ENCODE measurements around the gene MPRIP.

The MPRIP gene

DNA sequence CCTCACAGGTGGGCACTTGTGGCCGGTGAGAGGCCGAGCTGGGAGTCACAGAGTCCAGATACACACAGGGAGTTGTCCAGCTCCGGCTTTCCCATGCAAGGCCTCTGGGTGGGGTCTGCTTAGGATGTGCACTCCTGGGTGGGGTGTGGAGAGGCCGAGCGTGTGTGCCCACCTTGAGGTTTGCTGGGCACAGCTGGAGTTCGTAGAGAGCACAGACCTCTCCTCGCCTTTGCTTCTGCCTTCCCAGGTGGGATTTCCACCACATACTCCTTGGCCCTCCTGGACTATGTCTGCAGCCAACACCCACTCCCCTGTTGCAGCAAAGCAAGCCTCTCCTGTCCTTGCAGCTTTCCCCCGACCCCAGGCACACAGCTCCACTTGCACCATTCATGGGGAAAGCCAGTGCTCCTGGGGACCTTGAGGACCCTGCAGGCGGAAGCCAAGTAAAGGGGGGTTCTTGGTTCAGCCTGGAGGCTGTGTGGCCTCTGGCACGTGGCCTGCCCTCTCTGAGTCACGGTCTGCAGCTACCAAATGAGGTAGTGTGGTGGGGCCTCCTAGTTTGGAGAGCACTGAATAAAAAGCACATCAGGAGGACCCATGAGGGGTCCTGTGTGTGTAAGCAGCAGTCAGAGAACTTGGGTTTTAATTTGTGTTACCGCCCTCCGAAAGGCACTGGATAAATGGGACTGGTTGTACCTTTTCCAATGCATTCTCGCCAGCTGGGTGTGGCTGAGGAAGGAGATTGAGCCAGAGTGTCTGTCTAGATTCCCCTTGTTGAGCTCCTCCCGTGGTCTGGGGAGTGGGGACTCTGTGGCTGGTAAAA, 31.5 kb downstream of the MPRIP start:
- DNase-seq = no peak

DNA sequence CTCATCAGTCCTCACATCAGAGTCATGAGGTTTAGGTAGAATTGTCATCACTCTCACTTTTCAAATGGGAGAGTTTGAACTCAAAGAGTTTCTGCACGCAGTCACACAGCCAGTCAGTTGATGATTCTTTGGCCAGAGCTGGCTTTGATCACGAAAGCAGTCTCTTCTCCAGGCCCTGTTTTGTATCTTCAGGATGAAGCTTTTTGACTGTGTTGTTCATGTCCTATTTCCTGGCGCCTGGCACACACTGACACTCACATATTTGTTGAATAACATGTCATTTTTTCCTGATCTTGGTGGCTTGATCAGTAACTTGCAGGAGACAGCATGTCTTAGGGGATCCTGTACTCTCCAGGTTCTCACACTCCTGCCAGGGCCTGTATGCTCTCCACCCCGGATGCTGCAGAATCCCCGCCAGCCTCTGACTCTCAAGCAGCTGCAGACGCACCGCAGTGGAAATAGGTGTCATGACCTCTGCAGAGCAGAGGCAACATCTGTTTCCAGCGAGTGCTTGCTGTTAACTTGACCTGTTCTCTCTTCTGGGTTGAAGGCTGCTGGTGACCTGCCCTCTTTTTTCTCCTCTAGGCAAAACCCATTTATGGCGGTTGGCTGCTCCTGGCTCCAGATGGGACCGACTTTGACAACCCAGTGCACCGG, 33.0 kb downstream of the MPRIP start:
- DNase-seq = no peak

DNA sequence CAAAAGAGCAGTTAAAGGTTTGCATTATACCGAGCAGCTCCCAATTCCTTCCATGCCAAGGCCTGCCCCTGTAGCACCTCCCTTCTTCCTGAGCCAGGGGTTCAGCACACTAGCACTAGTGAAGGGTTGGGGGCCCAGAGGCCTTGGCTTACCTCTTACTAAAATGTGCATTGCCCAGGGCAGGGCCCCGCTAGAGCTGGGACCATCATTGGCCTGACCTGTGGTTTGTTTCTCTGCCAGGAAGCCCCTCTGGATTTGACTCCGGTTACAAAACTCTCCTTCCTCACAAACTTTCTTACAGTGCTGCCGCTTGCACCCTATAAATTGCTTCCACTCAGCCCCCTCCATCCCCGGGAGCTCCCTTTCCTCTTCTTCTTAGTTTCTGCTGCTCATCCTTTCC, 33.8 kb downstream of the MPRIP start:
- no peak for DNase-seq

DNA sequence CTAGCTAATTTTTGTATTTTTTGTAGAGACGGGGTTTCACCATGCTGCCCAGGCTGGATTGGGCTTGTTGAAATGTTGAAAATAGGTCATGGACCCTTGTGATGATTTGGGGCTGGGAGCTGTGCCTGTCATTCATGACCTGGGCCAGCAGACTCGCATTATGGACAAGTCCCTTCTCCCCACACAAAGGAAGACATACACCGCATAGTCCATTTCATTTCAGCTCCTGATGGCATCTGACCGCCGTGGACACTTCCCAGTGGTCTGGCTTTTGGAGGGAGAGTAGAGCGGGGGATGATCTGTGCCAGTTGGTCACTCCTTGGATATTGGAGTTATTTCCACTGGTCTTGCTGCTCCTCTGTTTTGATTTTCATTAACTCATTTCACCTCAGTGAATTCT, 34.8 kb downstream of the MPRIP start:
- no peak for DNase-seq

DNA sequence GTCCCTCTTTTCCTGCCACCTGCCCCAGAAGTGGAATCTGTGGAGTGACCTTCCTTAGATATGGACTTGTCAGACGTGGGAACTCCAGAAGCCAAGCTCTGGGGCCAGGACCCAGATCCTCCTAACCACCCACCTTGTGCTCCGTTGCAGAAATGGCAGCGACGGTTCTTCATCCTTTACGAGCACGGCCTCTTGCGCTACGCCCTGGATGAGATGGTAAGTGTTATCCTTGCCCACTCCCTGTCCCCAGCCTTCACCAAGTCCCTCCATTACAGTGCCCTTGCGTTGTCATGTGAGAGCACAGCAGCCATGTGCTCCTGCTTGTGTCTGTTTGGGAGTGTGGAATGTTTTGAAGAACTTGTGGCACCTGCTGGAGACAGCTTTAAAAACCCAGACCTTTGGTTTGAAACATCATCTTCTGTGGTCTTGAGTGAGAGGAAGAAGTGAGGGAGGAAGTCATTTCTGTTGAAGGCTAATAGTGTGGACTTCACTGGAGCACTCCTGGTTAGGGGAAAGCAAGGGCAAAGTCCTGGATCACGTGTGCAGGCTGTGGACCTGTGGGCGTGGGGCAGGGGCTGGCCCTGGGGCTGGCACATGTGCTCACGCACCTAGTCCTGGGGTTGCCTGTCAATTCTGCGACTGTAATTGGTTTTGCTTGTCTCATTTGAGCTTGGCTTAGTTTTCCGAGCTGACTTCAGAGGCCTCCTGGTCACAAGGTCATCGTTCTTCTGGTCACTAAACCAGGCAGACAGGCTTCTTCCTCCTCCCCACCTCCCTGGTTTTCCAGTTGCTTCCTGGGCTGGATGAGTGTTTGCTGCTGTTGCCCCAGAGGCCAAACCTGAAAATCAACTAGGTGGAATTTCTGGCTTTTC, 35.8 kb downstream of the MPRIP start:
- DNase-seq = no peak

DNA sequence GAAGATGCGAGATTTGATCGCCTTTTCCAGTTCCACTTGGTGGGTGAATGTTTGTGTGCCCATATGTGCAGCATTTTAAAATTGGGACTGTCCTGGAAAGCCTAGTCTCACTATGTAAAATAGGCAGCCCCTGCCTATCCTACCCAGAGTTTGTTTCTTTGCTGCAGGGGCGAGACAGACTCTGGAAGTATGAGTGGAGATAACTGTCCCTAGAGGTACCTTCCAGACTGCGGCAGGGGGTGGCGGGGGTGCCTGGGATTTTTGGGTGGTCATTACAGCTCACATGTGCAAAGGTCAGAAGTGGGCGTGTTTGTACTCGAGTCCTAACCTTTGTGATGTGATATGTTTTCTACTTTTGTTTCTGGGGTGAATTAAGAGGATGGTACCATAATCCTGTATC, 36.6 kb downstream of the MPRIP start:
- no peak for DNase-seq

DNA sequence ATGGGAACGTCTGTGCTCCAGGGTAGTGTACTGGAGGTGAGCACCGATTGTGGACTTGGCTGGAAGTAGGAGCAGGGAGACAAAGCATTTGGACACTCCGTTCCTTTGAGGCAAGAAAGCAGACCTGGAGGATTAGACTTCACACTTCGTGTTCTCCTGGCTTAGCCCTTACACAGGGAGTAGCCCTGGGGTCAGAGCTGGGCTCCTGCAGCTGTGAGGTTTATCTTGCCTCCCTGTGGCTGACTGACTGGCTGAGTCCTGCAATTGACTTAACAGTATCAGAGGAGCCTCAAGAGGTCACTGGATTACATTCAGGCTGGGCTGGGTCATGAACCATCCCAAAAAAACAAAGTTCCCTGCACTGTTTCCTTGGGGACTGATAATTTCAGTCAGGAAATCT, 37.1 kb downstream of the MPRIP start:
- DNase-seq = no peak

DNA sequence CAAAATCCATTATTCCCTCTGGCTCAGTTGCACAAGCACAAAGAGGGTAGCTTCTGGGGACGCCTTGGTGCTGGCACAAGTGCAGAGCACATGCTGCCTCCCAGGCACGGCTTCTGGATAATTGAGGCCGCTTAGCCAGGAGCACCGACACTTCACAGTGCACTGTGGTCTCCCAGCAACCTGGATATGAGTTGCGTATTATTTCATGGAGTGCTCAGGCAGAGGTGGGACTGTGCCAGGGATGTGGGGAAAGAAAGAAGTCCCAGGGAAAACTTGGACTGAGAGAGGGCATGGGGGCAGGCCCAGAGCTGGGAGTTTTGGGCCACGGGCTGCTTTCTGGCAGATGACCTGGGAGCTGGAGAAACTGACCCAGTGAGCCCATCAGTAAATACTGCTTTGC, 37.5 kb downstream of the MPRIP start:
- DNase-seq = no peak

DNA sequence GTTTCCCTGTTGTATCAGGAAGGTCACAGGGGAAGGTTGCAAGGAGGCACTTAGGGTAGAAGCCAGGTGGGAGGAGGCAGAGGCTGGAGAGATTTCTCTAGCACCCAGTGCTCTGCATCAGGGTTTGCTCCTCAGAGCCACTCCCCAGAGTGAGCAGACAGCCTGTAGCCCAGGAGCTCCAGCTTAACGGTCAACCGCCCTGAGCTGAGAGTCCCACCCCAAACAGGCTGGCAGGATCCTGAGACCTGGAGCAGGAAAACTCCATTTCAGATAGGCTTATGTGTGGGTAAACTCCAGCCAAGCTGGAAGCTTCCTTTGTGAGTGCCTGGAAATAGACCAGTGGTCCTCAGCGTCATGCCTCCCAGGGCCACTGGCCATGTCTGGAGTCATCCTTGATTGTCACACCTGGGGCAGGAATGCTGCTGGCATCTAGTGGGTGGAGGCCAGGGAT, 37.9 kb downstream of the MPRIP start:
- no peak for DNase-seq

DNA sequence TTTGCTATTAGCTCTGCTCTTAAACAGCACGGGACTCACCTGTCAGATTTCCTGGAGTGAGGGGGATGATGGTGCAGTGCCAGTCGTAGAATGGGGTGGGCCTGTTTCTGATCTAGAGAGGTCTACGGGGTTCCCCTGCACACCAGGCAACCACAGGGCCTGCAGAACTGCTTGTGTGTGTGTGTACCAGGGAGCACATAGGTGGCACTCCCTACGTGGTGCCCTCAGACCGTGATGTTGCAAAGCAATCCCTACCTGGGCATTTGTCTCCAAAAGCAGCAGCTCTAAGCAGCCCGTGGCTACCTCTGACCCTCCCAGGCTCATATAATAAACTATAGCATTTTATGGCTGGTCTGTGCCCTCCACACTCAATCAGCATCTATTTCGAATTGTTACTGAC, 38.5 kb downstream of the MPRIP start:
- DNase-seq = no peak

DNA sequence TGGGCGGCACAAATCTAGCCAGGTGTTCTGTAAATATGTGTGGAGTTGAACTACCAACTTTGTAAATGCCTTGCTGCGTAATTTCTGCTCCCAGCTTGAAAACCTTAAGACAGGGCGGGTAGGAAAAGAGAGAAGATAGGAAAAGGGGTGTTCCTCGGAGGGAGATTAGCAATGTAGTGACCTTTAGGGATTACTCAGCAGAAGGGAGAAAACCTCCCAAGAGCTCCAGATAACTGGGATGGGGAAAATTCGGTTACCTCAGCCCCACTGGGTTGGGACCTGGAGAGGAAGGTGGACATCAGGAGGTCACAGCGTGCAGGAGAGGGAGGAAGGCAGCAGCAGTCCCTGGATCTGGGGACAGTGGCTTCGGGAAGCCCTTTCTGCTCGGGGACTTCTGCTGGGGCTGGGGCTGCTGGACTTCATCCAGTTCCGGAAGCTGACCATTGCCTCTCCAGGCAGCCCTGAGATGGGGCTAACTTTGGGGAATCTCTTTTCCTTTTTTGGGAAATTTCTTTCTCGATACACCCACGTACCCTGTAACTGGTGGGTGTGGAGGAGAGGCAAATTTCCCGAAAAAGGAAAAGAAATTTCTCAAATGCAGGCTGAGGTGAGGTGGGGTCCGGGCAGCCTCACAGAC, 39.2 kb downstream of the MPRIP start:
- DNase-seq = no peak

DNA sequence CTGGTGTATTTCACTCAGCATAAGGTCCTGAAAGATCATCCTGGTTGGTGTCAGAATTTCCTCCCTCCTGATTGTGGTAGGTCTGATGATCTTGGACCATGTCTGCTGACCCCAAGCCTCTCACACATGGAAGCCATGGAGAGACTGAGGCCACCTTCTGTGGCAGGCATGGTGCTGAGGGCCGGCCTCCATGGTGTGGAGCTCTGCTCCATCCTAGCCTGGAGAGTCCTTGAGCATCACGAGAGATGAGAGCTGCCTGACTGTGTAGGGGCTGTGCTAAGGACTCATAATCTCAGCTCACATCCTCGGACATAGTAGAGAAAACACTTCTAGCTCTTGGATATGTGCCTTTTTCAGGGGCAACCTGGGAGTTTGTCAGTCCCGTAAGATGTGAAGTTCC, 40.6 kb downstream of the MPRIP start:
- DNase-seq = no peak

DNA sequence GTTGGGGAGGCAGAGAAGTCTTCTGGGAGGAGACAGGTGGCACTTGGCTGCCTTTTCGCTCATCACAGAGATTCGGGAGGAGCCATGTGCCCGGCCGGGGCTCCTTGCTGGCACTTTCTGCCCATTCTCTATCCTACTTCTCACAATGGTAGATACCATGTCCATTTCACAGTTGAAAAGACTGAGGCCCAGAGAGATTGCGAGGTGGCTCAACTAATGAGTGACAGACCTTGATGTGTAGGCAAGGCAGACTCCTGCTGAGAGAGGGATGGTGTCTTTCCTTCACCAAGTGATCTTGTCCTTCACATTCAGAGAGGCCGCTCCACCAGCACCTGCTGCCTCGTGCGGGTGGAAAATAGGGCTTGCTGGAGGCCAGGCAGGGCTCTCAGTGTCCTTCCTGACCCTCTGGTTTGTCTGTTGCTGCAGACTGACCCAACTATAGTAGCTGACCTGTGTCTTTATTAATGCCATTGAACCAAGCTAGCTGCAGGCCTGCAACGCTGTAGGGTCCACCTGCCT, 42.1 kb downstream of the MPRIP start:
- DNase-seq = no peak

DNA sequence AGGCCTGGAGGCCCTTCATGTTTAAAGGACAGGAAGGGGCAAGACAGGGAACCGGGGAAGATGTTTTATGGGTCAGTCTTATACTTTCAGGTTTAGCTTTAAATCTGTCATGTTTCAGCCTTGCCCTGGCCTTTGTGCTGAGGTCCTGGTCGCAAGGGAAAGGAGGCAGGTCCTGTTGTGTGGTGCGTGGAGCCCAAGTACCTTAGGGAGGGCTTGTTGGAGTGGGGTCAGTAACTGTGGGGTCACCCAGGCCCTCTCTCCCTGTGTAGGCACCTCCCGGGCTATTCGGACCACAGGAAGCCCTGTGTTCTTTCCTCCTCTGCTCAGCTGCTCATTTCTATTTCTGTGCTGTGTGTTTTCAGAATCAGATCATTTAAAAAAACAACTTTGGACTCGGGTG, 42.7 kb downstream of the MPRIP start:
- DNase-seq = no peak

DNA sequence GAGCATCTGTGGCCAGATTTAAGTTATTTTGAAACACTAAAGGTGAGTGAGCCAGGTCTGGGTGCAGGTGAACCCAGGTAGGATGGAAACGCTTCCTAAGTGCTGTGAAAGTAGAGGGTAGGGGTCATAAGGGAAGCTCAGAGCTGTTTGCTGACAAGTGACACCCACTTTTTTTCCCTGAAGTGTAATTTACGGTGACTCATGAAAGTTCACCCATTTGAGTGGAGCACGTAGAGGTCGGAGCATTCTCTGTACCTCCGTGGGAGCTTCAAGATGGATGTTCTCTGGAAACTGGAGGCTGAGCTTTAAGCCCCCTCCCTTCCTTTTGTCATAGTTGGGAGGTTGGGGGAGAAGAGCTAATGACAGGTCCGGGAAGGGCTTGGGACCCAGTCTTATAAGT, 44.3 kb downstream of the MPRIP start:
- DNase-seq = no peak

DNA sequence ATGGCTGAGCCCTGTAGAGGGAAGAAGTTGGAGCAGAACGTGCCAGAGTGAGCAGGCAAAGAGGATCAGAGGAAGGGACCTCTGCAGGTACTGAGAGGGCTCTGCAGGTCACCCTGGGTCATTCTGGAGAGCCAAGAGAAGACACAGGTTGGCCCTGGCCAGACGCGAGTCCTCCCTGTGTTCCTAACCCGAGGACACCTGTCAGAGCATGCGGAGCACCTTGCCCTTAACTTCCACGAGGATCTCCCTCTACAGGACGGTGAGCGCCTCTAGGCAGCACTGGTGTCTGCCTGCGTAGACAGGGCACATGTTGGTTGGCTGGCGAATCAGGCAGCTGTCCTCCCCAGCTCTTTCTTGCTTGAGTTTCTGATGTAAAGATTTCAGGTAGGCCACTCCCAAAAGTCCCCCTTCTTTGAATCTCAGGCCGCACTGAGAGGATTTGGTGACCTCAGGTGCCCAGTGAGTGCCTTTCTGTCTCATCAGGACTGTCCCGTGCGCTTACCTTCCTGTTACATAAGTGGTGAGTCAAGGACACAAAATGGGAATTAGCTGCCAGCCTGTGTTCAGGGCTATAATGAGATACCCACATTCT, 45.3 kb downstream of the MPRIP start:
- DNase-seq = no peak

DNA sequence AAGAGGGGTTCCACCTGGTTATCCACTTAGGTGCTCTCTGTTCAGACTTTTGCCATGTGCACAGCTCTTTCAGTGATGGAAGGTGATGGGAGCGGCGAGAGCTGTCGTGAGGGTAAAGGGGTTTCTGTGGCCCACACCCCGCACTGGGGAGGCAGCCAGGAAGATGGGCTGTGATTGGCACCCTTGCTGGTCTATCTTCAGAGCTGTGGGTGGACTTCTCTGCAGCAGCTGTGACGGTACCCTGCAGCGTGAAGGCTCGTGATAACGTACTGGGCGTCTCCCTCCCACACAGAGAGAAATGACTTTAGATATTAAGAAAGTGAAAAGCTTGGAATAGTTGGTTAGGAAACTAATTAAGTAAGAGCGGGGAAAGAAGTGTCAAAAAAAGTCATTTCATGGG, 45.8 kb downstream of the MPRIP start:
- no peak for DNase-seq

DNA sequence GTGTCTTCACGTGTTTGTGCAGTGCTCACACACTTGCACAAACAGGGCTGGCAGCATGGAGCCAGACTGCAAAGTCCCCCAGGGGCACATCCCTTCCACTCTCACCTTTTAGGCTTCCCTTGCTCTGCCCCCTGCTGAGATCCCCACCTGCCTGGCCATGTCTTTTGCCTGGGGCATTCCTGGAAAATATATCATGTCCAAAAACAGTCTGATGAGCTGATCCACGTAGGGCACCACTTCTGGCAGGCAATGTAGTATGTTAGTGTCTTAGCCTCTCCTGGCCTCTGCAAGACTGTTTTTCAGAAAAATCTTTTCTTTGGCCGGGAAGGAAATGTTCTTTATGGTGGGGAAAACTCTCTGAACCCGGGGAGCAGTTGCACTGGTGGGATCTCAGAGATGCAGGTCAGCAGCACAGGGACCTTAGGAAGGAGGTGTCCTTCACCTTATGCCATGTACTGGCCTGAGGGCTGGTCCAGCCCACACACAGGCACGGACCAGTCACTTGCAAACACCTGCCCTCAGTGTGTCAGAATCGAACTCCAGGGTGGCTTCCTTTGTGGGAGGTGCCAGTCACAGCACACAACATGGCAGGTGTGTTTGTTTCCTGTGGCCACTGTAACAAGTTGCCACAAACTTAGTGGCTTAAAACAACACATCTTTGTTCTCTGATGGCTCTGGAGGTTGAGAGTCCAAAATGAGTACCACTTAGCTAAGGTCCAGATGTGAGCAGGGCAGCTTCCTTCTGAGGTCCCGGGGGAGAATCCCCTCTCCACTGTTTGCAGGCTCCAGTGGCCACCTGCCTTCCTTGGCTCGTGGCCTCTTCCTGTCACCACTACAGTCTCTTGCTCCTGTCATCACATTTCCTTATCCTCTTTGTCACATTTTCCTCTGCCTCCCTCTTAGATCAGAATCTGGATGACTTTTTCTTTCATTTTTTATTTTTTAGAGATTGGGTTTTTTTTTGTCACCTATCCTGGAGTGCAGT, 46.6 kb downstream of the MPRIP start:
- DNase-seq = no peak

DNA sequence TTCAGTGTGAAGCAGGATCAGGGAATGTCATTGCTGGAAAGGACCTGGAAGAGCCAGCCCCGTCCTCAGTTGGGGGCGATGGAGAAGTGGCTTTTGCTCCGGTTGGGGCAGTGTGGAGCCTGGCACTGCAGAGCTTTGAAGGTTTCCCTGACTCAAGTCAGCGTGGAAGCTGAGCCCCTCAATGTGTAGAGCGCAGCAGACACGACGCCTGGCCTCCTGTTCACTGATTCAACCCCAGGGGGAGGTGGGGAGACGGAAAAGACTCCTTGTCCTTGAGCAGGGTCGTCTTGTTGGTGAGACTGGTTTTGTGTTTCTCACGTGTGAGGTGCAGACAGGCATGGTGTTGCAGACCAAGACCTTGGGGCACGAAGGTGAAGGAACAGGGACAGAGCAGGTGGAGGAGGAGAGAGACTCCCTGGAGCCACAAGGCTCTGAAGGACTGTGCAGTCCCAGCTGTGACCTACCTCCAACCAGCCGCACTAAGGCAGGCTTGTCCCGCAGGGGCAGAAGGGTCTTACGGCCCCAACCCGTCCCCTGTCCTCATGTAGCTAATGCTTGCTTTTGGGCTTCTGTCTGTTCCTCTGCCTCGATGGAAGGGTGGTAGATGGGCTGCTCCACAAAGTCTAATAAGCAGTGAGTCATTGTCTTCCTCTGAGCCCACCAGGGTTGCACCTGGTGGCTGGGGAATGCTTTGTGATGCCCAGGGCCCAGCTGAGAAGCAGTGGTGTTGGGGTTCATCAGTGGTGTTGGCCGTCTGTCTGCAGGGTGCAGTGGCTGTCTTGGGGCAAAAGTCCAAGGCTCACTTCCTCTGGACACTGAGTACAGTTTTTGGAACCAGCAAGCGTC, 47.8 kb downstream of the MPRIP start:
- no peak for DNase-seq

DNA sequence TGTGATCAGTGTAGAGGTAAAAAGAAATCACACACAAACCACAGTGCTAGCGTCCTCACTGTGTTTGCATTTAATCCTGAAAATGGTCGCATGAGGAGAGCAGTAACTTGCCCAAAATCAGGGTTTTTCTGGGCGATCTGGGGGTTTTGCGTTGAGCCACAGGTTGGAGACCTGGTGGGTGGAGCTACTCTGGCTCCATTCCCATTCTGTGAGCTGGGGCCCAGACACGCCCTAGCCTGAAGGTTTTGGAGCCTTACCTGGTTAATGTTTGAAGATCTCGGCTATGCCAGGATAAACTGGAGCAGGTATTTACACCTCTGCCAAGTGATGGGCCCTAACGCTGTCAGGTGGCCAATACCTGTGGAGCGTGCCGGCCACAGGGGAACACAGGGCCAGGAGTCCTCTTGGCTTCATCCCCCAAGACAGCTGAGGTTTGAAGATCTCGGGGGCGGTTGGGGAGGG, 48.4 kb downstream of the MPRIP start:
- no peak for DNase-seq
